HG03460 (cell line): ENCODE measurements around the gene SLC6A3.

Source experiments
- ATAC-seq: cut with Tn5 transposase; IDR thresholded peaks from one replicate; pipeline ENCODE4 v1.9.1; 2021; ENCODE audit not compliant: unreplicated experiment

SLC6A3 gene

DNA sequence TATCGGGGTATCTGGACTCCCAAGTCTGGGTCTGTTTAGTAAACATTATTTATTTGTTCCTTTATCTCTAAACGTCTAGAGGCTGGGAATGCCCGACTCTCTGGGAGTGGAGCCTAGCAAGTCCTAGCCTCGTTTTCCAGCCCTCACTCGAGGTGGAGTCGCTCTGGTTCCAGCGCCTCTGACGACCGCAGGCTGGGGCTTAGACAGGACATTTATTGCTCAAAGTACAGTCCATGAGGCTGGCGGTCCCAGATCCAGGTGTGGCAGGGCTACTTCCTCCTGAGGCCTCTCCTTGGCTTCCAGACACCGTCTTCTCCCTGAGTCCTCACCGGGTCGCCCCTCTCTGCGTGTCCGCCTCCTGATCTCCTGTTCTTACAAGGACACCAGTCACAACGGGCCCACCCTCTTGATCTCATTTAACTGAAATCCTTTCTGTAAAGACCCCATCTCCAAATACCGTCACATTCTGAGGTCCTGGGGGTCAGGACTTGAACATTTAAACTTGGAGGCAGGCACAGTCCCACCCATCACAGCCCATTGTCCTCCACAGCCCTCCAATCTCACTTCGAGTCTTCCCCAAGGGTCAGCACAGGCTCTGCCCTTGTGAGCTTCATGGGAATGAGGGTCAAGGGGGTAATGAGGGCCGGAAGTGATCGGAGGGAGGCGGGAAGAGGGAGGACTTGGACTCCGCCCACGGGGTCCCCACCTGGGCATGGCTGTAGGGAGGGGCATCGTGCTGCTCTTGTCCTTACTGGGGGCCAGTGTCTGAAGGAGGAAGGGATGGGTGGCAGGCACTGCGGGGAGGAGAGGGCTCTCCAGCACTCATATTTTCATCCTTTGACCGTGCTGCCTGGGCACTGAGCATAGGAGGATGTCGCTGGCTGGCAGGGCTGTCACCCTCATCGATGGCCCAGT, 88.1 kb downstream of the SLC6A3 start:
- ATAC-seq: no peak

DNA sequence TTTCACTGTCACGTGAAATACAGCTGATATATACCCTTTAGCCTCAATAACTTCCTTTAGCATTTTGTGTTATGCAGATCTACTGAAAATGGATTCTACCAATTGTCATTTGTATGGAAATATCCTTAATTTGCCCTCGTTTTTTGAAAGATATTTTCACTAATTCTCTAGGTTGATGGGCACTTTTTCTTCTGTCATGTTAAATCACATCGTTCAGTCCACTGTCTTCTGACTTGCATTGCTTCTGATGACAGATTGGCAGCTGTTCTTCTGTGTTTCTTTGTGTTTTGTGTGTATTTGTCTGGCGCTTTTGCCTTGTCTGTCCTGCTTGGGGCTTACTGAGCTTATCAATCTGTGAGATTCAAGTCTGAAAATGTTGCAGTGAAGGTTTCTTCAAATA, 90.7 kb downstream of the SLC6A3 start:
- no peak for ATAC-seq

- no peak for ATAC-seq
Observed at GRCh38 chr5:1352231-1353219, 92.7 kb downstream of the SLC6A3 start.

GRCh38 chr5:1351156-1351555, 94.1 kb downstream of the SLC6A3 start:
- ATAC-seq: no peak

GRCh38 chr5:1349246-1349645, 96.0 kb downstream of the SLC6A3 start:
- ATAC-seq: no peak

- ATAC-seq: no peak
Observed at GRCh38 chr5:1348986-1349245, 96.3 kb downstream of the SLC6A3 start.

- ATAC-seq: no peak
Observed at GRCh38 chr5:1347571-1347970, 97.7 kb downstream of the SLC6A3 start.

- no peak for ATAC-seq
Observed at GRCh38 chr5:1346627-1347440, 98.4 kb downstream of the SLC6A3 start.

DNA sequence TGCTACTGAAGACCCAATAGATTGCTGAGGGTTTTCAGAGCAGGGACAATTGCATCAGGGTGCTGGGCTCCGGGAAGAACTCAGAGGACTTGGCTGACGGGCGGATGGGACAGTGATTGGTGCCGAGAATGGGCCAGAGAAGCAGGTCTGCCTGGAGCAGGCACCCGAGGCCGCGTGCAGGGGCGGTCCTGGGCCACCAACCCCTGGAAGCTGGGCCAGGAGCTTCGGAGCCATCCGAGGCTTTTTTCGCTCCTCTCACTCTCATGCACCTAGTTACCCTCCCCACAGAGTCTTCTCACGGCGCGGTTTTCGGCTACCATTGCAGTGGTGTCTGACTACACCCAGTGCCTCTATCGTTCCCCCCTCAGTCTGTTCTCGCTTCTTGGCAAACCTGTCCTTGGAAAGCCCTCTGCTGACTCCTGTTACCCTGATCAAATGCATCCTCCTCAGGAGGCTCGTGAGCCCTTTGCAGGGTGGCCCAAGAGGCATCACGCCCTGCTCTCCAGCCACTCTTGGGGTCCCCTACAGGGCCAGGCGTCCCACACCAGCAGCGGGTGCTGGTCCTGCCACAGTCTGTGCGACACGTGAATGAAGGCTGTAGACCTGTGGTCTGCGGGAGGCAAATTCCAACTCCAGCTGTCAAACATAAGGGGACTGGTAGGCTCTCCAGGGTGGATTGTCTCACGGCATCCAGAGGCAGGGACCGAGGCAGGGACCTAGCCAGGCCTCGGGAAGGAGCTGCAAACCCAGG, 99.2 kb downstream of the SLC6A3 start:
- no peak for ATAC-seq

DNA sequence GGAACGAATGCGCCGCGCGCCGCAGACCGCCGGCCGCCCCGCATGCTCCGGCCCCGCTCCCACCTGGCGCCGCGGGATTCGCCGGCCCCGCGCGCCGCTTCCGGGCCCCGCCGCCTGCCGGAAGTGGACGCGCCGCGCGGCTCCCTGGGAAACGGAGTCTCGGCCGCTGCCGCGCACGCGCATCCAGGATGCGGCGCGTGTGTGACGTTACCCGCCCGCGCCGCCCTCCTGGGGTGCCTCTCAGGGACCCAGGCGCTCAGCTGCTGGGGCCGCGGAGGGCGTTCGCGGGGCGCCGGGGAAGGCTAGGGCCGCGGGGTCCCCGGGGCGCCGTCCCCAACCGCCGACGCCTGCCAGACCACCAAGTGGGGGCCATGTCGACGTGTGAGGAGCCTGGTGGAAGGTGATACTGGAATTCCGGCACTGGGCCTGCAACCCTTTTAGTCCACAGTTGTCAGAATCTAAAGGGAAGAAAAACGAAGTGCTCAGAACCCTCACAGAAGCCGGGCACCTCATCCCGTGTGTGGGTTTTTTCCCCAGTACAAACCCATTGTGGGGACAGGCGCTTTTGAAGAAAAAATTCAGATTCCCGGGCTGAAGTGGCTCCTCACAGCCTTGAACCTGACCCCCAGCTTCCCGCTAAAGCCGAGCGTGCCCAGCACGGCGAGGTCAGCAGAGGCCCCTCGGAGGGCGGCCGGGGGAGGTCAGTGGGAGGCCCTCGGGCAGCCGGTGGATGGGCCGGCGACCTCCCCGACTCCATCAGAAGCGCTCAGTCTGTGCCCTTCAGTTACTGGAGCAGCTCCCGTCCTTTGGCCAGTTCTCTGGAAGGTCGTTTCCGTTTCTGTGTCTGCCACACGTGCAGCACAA, 100.0 kb downstream of the SLC6A3 start, which contains the start of gene CLPTM1L:
Gene CLPTM1L, minus strand, starts transcription at position 125 of the 864 bp plus-strand sequence. CDS start 258 bp downstream, outside the sequence.
- peak; percentile 72 for ATAC-seq

DNA sequence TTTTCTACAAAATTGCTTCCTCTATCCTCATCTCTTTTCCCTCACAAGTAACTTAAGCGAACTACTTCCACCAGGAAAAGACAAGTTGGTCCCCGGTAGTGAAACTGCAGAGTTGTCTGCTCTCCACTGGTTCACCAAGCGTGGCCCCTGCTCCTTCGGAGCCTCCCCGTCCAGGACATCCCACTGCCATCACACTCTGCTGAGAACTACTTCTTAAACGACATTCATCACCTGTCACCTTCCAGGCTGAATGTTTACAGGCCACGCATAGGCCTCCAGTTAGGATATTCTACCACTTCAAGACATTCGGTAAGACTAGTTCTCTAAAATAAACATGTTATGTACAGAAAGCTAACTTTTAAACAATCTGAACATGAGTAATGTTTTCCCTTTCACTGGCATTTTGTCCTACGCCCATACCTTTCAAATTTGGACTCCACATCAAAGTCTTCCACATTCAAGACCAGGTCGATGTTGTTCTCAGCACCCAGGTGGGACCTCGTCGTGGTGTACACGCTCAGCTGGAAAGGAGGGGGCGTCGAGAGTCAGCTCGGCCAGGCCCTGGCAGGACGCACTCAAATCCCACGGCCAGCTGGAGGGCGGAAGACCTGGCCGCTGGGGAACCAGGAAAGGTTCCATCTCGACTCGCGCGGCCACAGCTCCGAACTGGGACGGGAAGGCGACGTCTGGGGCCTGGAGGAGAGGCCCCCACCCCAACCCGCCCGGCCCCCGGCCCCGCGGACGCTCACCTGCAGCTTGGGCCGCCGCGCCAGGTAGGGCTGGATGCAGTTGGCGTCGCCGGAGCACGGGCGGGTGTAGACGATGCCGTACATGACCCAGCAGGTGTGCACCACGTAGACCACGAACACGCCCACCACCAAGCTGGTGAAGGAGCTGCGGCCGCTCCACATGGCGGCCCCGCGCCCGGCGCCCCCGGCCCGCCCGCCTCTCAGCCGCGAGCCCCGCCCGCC, 101.0 kb downstream of the SLC6A3 start:
- peak; percentile 7 for ATAC-seq

DNA sequence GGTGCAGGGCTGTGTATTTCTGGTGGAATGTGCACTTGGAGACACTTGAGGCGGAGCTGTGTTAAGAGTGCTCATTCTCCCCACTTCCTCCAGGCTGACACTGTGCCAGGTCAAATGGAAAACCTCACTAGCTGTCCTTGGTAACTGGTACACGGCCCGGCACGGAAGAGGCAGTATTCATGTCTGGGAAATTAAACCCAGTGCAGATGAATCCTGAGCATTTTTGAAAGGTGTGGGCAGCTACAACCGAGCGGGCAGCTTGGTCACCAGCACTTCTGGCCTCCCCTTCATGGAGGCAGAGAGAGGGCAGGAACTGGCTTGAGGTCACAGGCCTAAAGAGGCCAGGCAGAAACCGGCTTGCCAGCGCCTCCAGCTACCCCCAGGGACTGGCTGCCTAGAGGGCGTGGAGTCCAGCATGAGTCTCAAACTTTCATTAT, 101.9 kb downstream of the SLC6A3 start:
- no peak for ATAC-seq
